Fibroblast of skin of back (primary cell): ENCODE data around the gene PRRC2C.

Source experiments
- DNase-seq: peaks from one replicate; pipeline ENCODE4 v3.0.0-alpha.2; 2013

The PRRC2C gene

GRCh38 chr1:171640225-171640624 lies 154.9 kb downstream of the PRRC2C start:
- DNase-seq = no peak

- no peak for DNase-seq
Observed at GRCh38 chr1:171641076-171641864, 155.9 kb downstream of the PRRC2C start.

- DNase-seq = no peak
Observed at GRCh38 chr1:171642197-171642596, 156.9 kb downstream of the PRRC2C start.
